ENCODE results near the gene CEMIP2. TPM values are rescaled to one million over a fixed set of nuclear protein-coding genes. Genes with fewer than 3 reads are reported as not detected.

Gene CEMIP2
- total and polyA plus RNA-seq, 2 donors (not counting 1 experiment from before 2014, with no cell fraction given): 35.1 to 45.6 TPM

DNA sequence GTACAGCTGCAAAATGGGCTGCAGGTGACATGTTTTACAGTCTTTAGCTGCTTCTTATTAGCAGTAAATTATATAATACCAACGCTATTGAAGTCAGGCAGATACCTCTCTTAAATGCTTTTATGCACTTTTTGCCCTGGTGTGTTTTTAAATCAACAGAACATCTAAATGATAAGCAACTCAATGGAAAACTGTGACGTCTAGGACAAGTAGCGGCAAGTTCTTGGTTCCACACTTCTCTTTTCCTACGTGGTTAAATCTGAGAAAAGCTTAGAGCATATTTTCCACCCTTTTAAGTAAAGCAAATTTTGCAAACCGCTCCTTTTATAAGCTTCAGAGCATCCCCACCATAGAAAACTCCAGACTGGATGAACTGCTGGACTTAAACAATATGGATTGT, 58.1 kb downstream of the CEMIP2 start:
- H3K4me2 ChIP-seq (ENCODE audit: extremely low read depth, insufficient read depth, low read length): no peak overlapping the region
- H3K27me3 ChIP-seq (ENCODE audit: control insufficient read depth, insufficient read depth, low read length): no peaks in the 10 kb centered on the region
- no peaks in the 10 kb centered on the region for H3K9me3 ChIP-seq (ENCODE audit: control insufficient read depth, insufficient read depth, low read depth, low read length)
- no peaks in the 10 kb centered on the region for H4K20me1 ChIP-seq (ENCODE audit: control insufficient read depth, extremely low read depth, insufficient read depth, low read length)
- no peak overlapping the region for H2AFZ ChIP-seq (ENCODE audit: low read length)
- H3K4me1 ChIP-seq (ENCODE audit: control insufficient read depth, extremely low read depth, insufficient read depth, low read length): no peaks in the 10 kb centered on the region
- no peak overlapping the region for H3K27ac ChIP-seq (ENCODE audit: insufficient read depth, low read length)
- H3K36me3 ChIP-seq (ENCODE audit: control insufficient read depth, insufficient read depth, low read length): peaks cover 12% of the 10 kb centered on the region
- no peak for DNase-seq (ENCODE audit: low read depth in 2 of 2)
- H3K4me3 ChIP-seq (replicated peaks in 1 of 4; ENCODE audit: control extremely low read depth in 1 of 4, insufficient read depth in 1 of 4, low read depth in 3 of 4, low read length in 4 of 4): no peak overlapping the region
- no peaks in the 10 kb centered on the region for H3K79me2 ChIP-seq (ENCODE audit: control insufficient read depth, insufficient read depth, low read length)
- TF ChIP-seq, protein P1, sequence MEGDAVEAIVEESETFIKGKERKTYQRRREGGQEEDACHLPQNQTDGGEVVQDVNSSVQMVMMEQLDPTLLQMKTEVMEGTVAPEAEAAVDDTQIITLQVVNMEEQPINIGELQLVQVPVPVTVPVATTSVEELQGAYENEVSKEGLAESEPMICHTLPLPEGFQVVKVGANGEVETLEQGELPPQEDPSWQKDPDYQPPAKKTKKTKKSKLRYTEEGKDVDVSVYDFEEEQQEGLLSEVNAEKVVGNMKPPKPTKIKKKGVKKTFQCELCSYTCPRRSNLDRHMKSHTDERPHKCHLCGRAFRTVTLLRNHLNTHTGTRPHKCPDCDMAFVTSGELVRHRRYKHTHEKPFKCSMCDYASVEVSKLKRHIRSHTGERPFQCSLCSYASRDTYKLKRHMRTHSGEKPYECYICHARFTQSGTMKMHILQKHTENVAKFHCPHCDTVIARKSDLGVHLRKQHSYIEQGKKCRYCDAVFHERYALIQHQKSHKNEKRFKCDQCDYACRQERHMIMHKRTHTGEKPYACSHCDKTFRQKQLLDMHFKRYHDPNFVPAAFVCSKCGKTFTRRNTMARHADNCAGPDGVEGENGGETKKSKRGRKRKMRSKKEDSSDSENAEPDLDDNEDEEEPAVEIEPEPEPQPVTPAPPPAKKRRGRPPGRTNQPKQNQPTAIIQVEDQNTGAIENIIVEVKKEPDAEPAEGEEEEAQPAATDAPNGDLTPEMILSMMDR (conservative IDR thresholded peaks at IDR 0.05 in 1 of 2, IDR thresholded peaks at IDR 0.05 in 1 of 2; ENCODE audit: low read depth in 1 of 2, low read length in 2 of 2): no peak
- no peak for TF ChIP-seq EZH2 (IDR thresholded peaks at IDR 0.05; ENCODE audit: low read length, missing control alignments)
- H3K9ac ChIP-seq (ENCODE audit: insufficient read depth, low read length): no peak overlapping the region

GRCh38 chr9:71709384-71709783, 58.9 kb downstream of the CEMIP2 start:
- H3K9ac ChIP-seq (ENCODE audit: insufficient read depth, low read length): no peak overlapping the region
- H3K9me3 ChIP-seq (ENCODE audit: control insufficient read depth, insufficient read depth, low read depth, low read length): no peaks in the 10 kb centered on the region
- no peak overlapping the region for H2AFZ ChIP-seq (ENCODE audit: low read length)
- H3K4me3 ChIP-seq (replicated peaks in 1 of 4; ENCODE audit: control extremely low read depth in 1 of 4, insufficient read depth in 1 of 4, low read depth in 3 of 4, low read length in 4 of 4): no peak overlapping the region
- no peaks in the 10 kb centered on the region for H4K20me1 ChIP-seq (ENCODE audit: control insufficient read depth, extremely low read depth, insufficient read depth, low read length)
- H3K27me3 ChIP-seq (ENCODE audit: control insufficient read depth, insufficient read depth, low read length): no peaks in the 10 kb centered on the region
- peaks cover 14% of the 10 kb centered on the region for H3K36me3 ChIP-seq (ENCODE audit: control insufficient read depth, insufficient read depth, low read length)
- no peak overlapping the region for H3K27ac ChIP-seq (ENCODE audit: insufficient read depth, low read length)
- H3K4me2 ChIP-seq (ENCODE audit: extremely low read depth, insufficient read depth, low read length): no peak overlapping the region
- DNase-seq (ENCODE audit: low read depth in 2 of 2): no peak
- no peaks in the 10 kb centered on the region for H3K79me2 ChIP-seq (ENCODE audit: control insufficient read depth, insufficient read depth, low read length)
- no peaks in the 10 kb centered on the region for H3K4me1 ChIP-seq (ENCODE audit: control insufficient read depth, extremely low read depth, insufficient read depth, low read length)
- TF ChIP-seq, protein P1 (conservative IDR thresholded peaks at IDR 0.05 in 1 of 2, IDR thresholded peaks at IDR 0.05 in 1 of 2; ENCODE audit: low read depth in 1 of 2, low read length in 2 of 2): no peak
- no peak for TF ChIP-seq EZH2 (IDR thresholded peaks at IDR 0.05; ENCODE audit: low read length, missing control alignments)

GRCh38 chr9:71706176-71706575, 62.1 kb downstream of the CEMIP2 start:
- Histone ChIP-seq H3K27ac (ENCODE audit: insufficient read depth, low read length) (no peak overlapping the region), H4K20me1 (ENCODE audit: control insufficient read depth, extremely low read depth, insufficient read depth, low read length) (no peaks in the 10 kb centered on the region), H3K4me1 (ENCODE audit: control insufficient read depth, extremely low read depth, insufficient read depth, low read length) (no peaks in the 10 kb centered on the region), H3K36me3 (ENCODE audit: control insufficient read depth, insufficient read depth, low read length) (peaks cover 14% of the 10 kb centered on the region), H3K27me3 (ENCODE audit: control insufficient read depth, insufficient read depth, low read length) (no peaks in the 10 kb centered on the region), H3K79me2 (ENCODE audit: control insufficient read depth, insufficient read depth, low read length) (no peaks in the 10 kb centered on the region), H3K4me2 (ENCODE audit: extremely low read depth, insufficient read depth, low read length) (no peak overlapping the region), H3K4me3 (replicated peaks in 1 of 4; ENCODE audit: control extremely low read depth in 1 of 4, insufficient read depth in 1 of 4, low read depth in 3 of 4, low read length in 4 of 4) (no peak overlapping the region), H3K9me3 (ENCODE audit: control insufficient read depth, insufficient read depth, low read depth, low read length) (no peaks in the 10 kb centered on the region), H2AFZ (ENCODE audit: low read length) (no peak overlapping the region), H3K9ac (ENCODE audit: insufficient read depth, low read length) (no peak overlapping the region)
- no peak for TF ChIP-seq EZH2 (IDR thresholded peaks at IDR 0.05; ENCODE audit: low read length, missing control alignments)
- TF ChIP-seq, protein P1 (conservative IDR thresholded peaks at IDR 0.05 in 1 of 2, IDR thresholded peaks at IDR 0.05 in 1 of 2; ENCODE audit: low read depth in 1 of 2, low read length in 2 of 2): no peak
- no peak for DNase-seq (ENCODE audit: low read depth in 2 of 2)

Data from fibroblast of lung (primary cell).